T47D (cell line): ENCODE measurements around the gene ADAMTS2.

Experiments used
- DNase-seq, 2 experiments: peaks; one replicate each; pipeline versions ENCODE4 v3.0.0 to v3.0.0-alpha.2; 2011 to 2012; ENCODE audit warnings: low read depth in 1 of 2, low spot score in 1 of 2
- JUND ChIP-seq: IDR thresholded peaks from 2 replicates; pipeline ENCODE4 v1.6.1; 2012; ENCODE audit warnings: low read depth
- in situ Hi-C: cut with HindIII; loops from 2 replicates; pipeline ENCODE4 v1.10.0; 2016; ENCODE audit warnings: low sequenced_read_pairs, low pct_unique_long_range_greater_than_20kb

Gene ADAMTS2

GRCh38 chr5:179346875-179347274 lies 1.6 kb upstream of the ADAMTS2 start:
- no peak for DNase-seq
- no peak for TF ChIP-seq JUND
- in situ Hi-C loops = no loop called here

GRCh38 chr5:179346401-179346800 lies 1.1 kb upstream of the ADAMTS2 start:
- TF ChIP-seq JUND = no peak
- in situ Hi-C loops = no loop called here
- no peak for DNase-seq

- no peak for DNase-seq
- TF ChIP-seq JUND = no peak
- in situ Hi-C loops = no loop called here
These were observed 153 bp downstream of the ADAMTS2 start for GRCh38 chr5:179345183-179345432.

GRCh38 chr5:179344431-179345182 lies 654 bp downstream of the ADAMTS2 start:
- no peak for TF ChIP-seq JUND
- in situ Hi-C loops = no loop called here
- DNase-seq = peak in 1 of 2 experiments; percentile 41

GRCh38 chr5:179343719-179344430 lies 1.4 kb downstream of the ADAMTS2 start:
- no peak for DNase-seq
- no peak for TF ChIP-seq JUND
- in situ Hi-C loops = no loop called here

- TF ChIP-seq JUND = no peak
- in situ Hi-C loops = no loop called here
- DNase-seq = no peak
These were observed 2.1 kb downstream of the ADAMTS2 start for GRCh38 chr5:179343021-179343718.

- in situ Hi-C loops = no loop called here
- DNase-seq = no peak
- TF ChIP-seq JUND = no peak
These were observed 2.7 kb downstream of the ADAMTS2 start for GRCh38 chr5:179342577-179342976.

GRCh38 chr5:179340465-179340864 lies 4.8 kb downstream of the ADAMTS2 start:
- no peak for DNase-seq
- in situ Hi-C loops = no loop called here
- TF ChIP-seq JUND = no peak

- in situ Hi-C loops = no loop called here
These were observed 5.3 kb downstream of the ADAMTS2 start for GRCh38 chr5:179339996-179340395.

GRCh38 chr5:179339081-179339480 lies 6.2 kb downstream of the ADAMTS2 start:
- no peak for TF ChIP-seq JUND
- no peak for DNase-seq
- in situ Hi-C loops = no loop called here

More at GRCh38 chr5:179339996-179340395, 5.3 kb downstream of the ADAMTS2 start:
- no peak for TF ChIP-seq JUND
- DNase-seq = no peak

- in situ Hi-C loops = no loop called here
These were observed 7.2 kb downstream of the ADAMTS2 start for GRCh38 chr5:179337796-179338676.

GRCh38 chr5:179336871-179337795 lies 8.1 kb downstream of the ADAMTS2 start:
- TF ChIP-seq JUND = no peak
- no peak for DNase-seq
- in situ Hi-C loops = no loop called here

More at GRCh38 chr5:179337796-179338676, 7.2 kb downstream of the ADAMTS2 start:
- no peak for TF ChIP-seq JUND
- no peak for DNase-seq
